HepG2 (cell line): ENCODE measurements around the gene ZNF677.

ENCODE experiments used
- BRCA1 ChIP-seq: sonication (generic); formaldehyde crosslinking; IDR thresholded peaks from 2 replicates; pipeline ENCODE4 v1.4.0; 2020; ENCODE audit warnings: missing genetic modification reagents
- HDAC6 ChIP-seq: fragments of 200-600 bp; sonication (generic); IDR thresholded peaks from 2 replicates; pipeline ENCODE4 v1.7.0; 2017; ENCODE audit warnings: mild to moderate bottlenecking, antibody characterized with exemption, low read length, low read depth
- MZF1 ChIP-seq: sonication (generic); formaldehyde crosslinking; IDR thresholded peaks from 2 replicates; pipeline ENCODE4 v1.8.1; 2023; ENCODE audit warnings: mild to moderate bottlenecking, missing genetic modification reagents, borderline replicate concordance
- SP2 ChIP-seq: sonication (generic); formaldehyde crosslinking; IDR thresholded peaks from 2 replicates; pipeline ENCODE4 v1.5.1; 2020; ENCODE audit warnings: mild to moderate bottlenecking, missing genetic modification reagents
- TBP ChIP-seq: sonication (generic); formaldehyde crosslinking; IDR thresholded peaks from 2 replicates; pipeline ENCODE4 v1.5.0; 2020; ENCODE audit warnings: missing genetic modification reagents
- TEAD3 ChIP-seq: optimal IDR thresholded peaks from 2 replicates; pipeline ENCODE3; 2016; ENCODE audit warnings: borderline replicate concordance
- ZNF430 ChIP-seq: sonication (generic); formaldehyde crosslinking; IDR thresholded peaks from 2 replicates; pipeline ENCODE4 v1.9.0; 2021; ENCODE audit warnings: mild to moderate bottlenecking, missing genetic modification reagents
- ZNF703 ChIP-seq: sonication (generic); formaldehyde crosslinking; IDR thresholded peaks from 2 replicates; pipeline ENCODE4 v1.5.1; 2020; ENCODE audit warnings: missing genetic modification reagents, mild to moderate bottlenecking, moderate library complexity, borderline replicate concordance
- ZNF724P ChIP-seq: sonication (generic); formaldehyde crosslinking; IDR thresholded peaks from 2 replicates; pipeline ENCODE4 v1.8.0; 2022; ENCODE audit warnings: missing genetic modification reagents, borderline replicate concordance
- TF ChIP-seq, protein P1 (sequence below): sonication (generic); formaldehyde crosslinking; IDR thresholded peaks from 2 replicates; pipeline ENCODE4 v1.5.0; 2020; ENCODE audit warnings: mild to moderate bottlenecking, missing genetic modification reagents, moderate library complexity
- TF ChIP-seq, protein P2 (sequence below): sonication (generic); formaldehyde crosslinking; IDR thresholded peaks from 2 replicates; pipeline ENCODE4 v1.4.0; 2020; ENCODE audit warnings: mild to moderate bottlenecking, missing genetic modification reagents

DNA sequence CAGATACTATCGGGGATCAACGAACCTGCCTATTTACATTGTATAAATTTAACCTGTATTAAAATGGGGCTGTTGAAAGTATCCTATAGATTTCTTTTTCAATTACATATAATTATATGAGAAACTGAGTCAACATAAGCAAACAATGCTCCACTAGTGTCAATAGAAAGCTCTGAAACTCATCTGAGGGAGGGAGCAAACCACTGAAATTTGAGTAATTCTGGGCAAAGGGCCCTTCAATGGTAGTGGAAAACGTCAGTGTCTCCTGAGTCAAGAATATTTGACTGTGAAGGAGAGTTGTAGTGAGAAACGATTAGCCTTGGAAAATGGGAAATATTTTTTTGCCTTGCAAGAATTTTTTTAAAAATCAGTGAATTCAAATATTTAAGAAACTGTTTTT, 30.4 kb upstream of the ZNF677 start:
- TF ChIP-seq, protein P1, sequence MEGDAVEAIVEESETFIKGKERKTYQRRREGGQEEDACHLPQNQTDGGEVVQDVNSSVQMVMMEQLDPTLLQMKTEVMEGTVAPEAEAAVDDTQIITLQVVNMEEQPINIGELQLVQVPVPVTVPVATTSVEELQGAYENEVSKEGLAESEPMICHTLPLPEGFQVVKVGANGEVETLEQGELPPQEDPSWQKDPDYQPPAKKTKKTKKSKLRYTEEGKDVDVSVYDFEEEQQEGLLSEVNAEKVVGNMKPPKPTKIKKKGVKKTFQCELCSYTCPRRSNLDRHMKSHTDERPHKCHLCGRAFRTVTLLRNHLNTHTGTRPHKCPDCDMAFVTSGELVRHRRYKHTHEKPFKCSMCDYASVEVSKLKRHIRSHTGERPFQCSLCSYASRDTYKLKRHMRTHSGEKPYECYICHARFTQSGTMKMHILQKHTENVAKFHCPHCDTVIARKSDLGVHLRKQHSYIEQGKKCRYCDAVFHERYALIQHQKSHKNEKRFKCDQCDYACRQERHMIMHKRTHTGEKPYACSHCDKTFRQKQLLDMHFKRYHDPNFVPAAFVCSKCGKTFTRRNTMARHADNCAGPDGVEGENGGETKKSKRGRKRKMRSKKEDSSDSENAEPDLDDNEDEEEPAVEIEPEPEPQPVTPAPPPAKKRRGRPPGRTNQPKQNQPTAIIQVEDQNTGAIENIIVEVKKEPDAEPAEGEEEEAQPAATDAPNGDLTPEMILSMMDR (CRISPR knock-in tag): no peak
- TF ChIP-seq ZNF430 (CRISPR knock-in tag) (no peak), ZNF703 (no peak), ZNF724P (CRISPR knock-in tag) (no peak), HDAC6 (no peak), SP2 (CRISPR knock-in tag) (no peak), MZF1 (CRISPR knock-in tag) (no peak), TEAD3 (CRISPR knock-in tag) (no peak), TBP (CRISPR knock-in tag) (no peak), BRCA1 (CRISPR knock-in tag) (no peak)
- TF ChIP-seq, protein P2, sequence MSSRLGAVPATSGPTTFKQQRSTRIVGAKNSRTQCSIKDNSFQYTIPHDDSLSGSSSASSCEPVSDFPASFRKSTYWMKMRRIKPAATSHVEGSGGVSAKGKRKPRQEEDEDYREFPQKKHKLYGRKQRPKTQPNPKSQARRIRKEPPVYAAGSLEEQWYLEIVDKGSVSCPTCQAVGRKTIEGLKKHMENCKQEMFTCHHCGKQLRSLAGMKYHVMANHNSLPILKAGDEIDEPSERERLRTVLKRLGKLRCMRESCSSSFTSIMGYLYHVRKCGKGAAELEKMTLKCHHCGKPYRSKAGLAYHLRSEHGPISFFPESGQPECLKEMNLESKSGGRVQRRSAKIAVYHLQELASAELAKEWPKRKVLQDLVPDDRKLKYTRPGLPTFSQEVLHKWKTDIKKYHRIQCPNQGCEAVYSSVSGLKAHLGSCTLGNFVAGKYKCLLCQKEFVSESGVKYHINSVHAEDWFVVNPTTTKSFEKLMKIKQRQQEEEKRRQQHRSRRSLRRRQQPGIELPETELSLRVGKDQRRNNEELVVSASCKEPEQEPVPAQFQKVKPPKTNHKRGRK (CRISPR knock-in tag): no peak
